SHP77 treated with DMSO at 0.1 percent for 48 hours (cell line): ENCODE measurements around the gene SPSB3.
"Not testable (repeated sequence)": the region's sequence is repeated elsewhere in the genome, so short reads cannot be mapped to it uniquely, and the experiment has no call there.

Source experiments
- DNase-seq: peaks from one replicate; lab custom pipeline; 2025; lab: John Stamatoyannopoulos, UW

The SPSB3 gene

GRCh38 chr16:1816396-1817275 is 34.3 kb upstream of the SPSB3 start:
- DNase-seq: no peak

GRCh38 chr16:1815461-1815860 is 33.1 kb upstream of the SPSB3 start:
- DNase-seq: no peak

GRCh38 chr16:1812732-1813163 is 30.4 kb upstream of the SPSB3 start:
- peak; percentile 9 for DNase-seq

GRCh38 chr16:1810536-1810935 is 28.2 kb upstream of the SPSB3 start:
- no peak for DNase-seq

GRCh38 chr16:1810106-1810505 is 27.7 kb upstream of the SPSB3 start:
- DNase-seq: no peak

- no peak for DNase-seq
These were observed 27.0 kb upstream of the SPSB3 start for GRCh38 chr16:1809281-1809801.

- no peak for DNase-seq
These were observed 26.3 kb upstream of the SPSB3 start for GRCh38 chr16:1808691-1809090.

- no peak for DNase-seq
These were observed 25.3 kb upstream of the SPSB3 start for GRCh38 chr16:1807626-1808025.

- DNase-seq: no peak
These were observed 18.3 kb upstream of the SPSB3 start for GRCh38 chr16:1800701-1801100.

GRCh38 chr16:1799263-1799662 is 16.9 kb upstream of the SPSB3 start:
- not testable (repeated sequence) for DNase-seq

- no peak for DNase-seq
These were observed 12.7 kb upstream of the SPSB3 start for GRCh38 chr16:1794908-1795666.

GRCh38 chr16:1794221-1794871 is 12.0 kb upstream of the SPSB3 start:
- DNase-seq: peak; percentile 10

GRCh38 chr16:1793578-1794220 is 11.3 kb upstream of the SPSB3 start, which contains the start of gene IGFALS:
Gene IGFALS, minus strand, starts transcription at chr16:1793705. Its CDS starts 53 bp downstream, at chr16:1793652.
- DNase-seq: no peak

- no peak for DNase-seq
These were observed 10.6 kb upstream of the SPSB3 start for GRCh38 chr16:1792836-1793577.

GRCh38 chr16:1791943-1792812 is 9.8 kb upstream of the SPSB3 start:
- no peak for DNase-seq

- no peak for DNase-seq
These were observed 9.0 kb upstream of the SPSB3 start for GRCh38 chr16:1791256-1791942.

GRCh38 chr16:1790611-1791255 is 8.4 kb upstream of the SPSB3 start:
- DNase-seq: no peak

- no peak for DNase-seq
These were observed 7.9 kb upstream of the SPSB3 start for GRCh38 chr16:1790261-1790610.

GRCh38 chr16:1789643-1790045 is 7.3 kb upstream of the SPSB3 start:
- DNase-seq: no peak
